ENCODE results near the gene POU2F3. TPM values are rescaled to one million over a fixed set of nuclear protein-coding genes. Genes with fewer than 3 reads are reported as not detected.

The POU2F3 gene
- total RNA-seq, 4 donors from 2014 or later: 0.27 to 0.46 TPM; not detected in 2

DNA sequence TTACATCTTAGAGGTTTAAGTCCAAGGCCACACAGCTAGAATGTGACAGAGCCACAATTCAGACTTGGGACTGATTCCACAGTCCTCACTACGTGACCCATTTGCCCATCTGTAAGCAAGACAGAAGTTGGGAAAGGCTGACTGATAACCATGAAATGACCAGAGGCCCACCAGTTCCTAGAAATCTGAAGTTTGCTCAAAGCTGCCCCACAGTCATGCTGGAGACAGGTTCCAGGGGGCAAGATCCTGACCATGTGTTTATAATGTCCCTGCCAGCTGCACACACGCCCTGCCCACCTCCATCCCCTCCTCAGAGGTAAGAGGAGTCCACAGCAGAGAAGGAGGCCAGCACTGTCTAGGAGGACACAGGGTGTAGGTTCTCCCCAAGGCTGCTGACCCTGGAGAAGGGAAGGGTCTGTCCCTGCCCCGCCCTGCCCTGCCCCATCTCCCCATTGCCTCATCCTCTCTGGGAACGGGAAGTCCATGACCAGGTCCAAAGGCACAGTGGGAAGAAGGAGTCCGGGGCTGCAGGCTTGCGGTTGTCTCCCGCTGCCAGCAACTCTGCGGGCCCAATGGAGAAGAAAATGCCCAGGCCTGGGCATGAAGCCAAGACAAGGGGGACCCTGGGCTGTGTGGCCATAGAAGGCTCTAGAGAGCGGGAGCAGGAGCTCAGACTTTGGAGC is 41.0 kb upstream of the POU2F3 start:
- Histone ChIP-seq H3K36me3 (no peaks in the 10 kb centered on the region), H3K27me3 (peaks cover 18% of the 10 kb centered on the region), H3K4me3 (no peak overlapping the region), H3K4me1 (peaks cover 0 to 32% (median 8%) of the 10 kb centered on the region in 3 donors), H3K27ac (no peak overlapping the region), H3K9me3 (no peaks in the 10 kb centered on the region)
- 75 to 86% methylated on average over 1 of the region's 9 CpGs for WGBS, 2 donors (ENCODE audit: low coverage in 1 of 2)
- TF ChIP-seq EP300 (IDR thresholded peaks at IDR 0.05) (no peak), POLR2A (IDR thresholded peaks at IDR 0.05) (no peak), POLR2AphosphoS5 (IDR thresholded peaks at IDR 0.05) (no peak)
- TF ChIP-seq, protein P1, sequence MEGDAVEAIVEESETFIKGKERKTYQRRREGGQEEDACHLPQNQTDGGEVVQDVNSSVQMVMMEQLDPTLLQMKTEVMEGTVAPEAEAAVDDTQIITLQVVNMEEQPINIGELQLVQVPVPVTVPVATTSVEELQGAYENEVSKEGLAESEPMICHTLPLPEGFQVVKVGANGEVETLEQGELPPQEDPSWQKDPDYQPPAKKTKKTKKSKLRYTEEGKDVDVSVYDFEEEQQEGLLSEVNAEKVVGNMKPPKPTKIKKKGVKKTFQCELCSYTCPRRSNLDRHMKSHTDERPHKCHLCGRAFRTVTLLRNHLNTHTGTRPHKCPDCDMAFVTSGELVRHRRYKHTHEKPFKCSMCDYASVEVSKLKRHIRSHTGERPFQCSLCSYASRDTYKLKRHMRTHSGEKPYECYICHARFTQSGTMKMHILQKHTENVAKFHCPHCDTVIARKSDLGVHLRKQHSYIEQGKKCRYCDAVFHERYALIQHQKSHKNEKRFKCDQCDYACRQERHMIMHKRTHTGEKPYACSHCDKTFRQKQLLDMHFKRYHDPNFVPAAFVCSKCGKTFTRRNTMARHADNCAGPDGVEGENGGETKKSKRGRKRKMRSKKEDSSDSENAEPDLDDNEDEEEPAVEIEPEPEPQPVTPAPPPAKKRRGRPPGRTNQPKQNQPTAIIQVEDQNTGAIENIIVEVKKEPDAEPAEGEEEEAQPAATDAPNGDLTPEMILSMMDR (IDR thresholded peaks at IDR 0.05): no peak
- ATAC-seq: no peak

- no peak for ATAC-seq
- H3K9me3 ChIP-seq: no peaks in the 10 kb centered on the region
- H3K27me3 ChIP-seq: peaks cover 18% of the 10 kb centered on the region
- no peak overlapping the region for H3K4me3 ChIP-seq
- WGBS, 2 donors (ENCODE audit: low coverage in 1 of 2): no CpG with 5 or more reads among the region's 9 CpGs
- TF ChIP-seq EP300 (IDR thresholded peaks at IDR 0.05) (no peak), POLR2AphosphoS5 (IDR thresholded peaks at IDR 0.05) (no peak), POLR2A (IDR thresholded peaks at IDR 0.05) (no peak)
- TF ChIP-seq, protein P1 (IDR thresholded peaks at IDR 0.05): no peak
- H3K27ac ChIP-seq: no peak overlapping the region
- no peaks in the 10 kb centered on the region for H3K36me3 ChIP-seq
- peaks cover 0 to 32% (median 8%) of the 10 kb centered on the region in 3 donors for H3K4me1 ChIP-seq
Measured at GRCh38 chr11:120199613-120200012, 40.3 kb upstream of the POU2F3 start.

- ATAC-seq: no peak
- H3K9me3 ChIP-seq: no peaks in the 10 kb centered on the region
- peaks cover 18% of the 10 kb centered on the region for H3K27me3 ChIP-seq
- peaks cover 0 to 29% (median 8%) of the 10 kb centered on the region in 3 donors for H3K4me1 ChIP-seq
- TF ChIP-seq POLR2AphosphoS5 (IDR thresholded peaks at IDR 0.05) (no peak), POLR2A (IDR thresholded peaks at IDR 0.05) (no peak), EP300 (IDR thresholded peaks at IDR 0.05) (no peak)
- TF ChIP-seq, protein P1 (IDR thresholded peaks at IDR 0.05): no peak
- H3K36me3 ChIP-seq: no peaks in the 10 kb centered on the region
- no peak overlapping the region for H3K4me3 ChIP-seq
- no peak overlapping the region for H3K27ac ChIP-seq
- WGBS, 2 donors (ENCODE audit: low coverage in 1 of 2): 100% methylated on average over 1 of the region's 1 CpG
Measured at GRCh38 chr11:120200677-120201076, 39.3 kb upstream of the POU2F3 start.

- ATAC-seq: no peak
- Histone ChIP-seq H3K9me3 (no peaks in the 10 kb centered on the region), H3K27ac (no peak overlapping the region), H3K27me3 (peaks cover 18% of the 10 kb centered on the region), H3K4me1 (peaks cover 0 to 19% (median 8%) of the 10 kb centered on the region in 3 donors), H3K36me3 (no peaks in the 10 kb centered on the region), H3K4me3 (no peak overlapping the region)
- TF ChIP-seq POLR2A (IDR thresholded peaks at IDR 0.05) (no peak), EP300 (IDR thresholded peaks at IDR 0.05) (no peak), POLR2AphosphoS5 (IDR thresholded peaks at IDR 0.05) (no peak)
- TF ChIP-seq, protein P1 (IDR thresholded peaks at IDR 0.05): no peak
- 54 to 60% methylated on average over 1 to 3 of the region's 3 CpGs for WGBS, 2 donors (ENCODE audit: low coverage in 1 of 2)
Measured at GRCh38 chr11:120201653-120202052, 38.3 kb upstream of the POU2F3 start.

DNA sequence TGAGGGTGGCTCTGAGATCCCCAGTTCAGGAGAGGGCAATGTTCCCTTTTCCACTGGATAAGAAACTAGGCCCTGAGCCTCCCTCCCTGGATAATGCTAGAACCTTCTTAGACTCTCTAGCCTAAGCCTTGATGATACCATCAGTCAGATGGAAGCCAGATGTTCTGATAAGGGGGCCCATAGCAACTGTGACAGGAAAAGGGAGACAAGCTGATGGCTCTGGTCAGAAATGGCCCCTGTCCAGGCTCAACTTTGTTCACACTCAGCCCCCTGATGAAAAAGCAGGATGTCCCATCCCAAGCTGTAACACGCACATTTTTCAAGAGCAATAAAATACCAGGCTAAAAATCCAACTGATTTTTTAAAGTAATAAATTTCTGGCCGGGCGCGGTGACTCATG is 36.3 kb upstream of the POU2F3 start:
- 100% methylated on average over 1 of the region's 4 CpGs; no CpG with 5 or more reads in 1 of the 2 donors for WGBS, 2 donors (ENCODE audit: low coverage in 1 of 2)
- Histone ChIP-seq H3K36me3 (no peaks in the 10 kb centered on the region), H3K27ac (no peak overlapping the region)

More for the DNA sequence above, 36.3 kb upstream of the POU2F3 start:
- Histone ChIP-seq H3K4me1 (peaks cover 0 to 14% (median 3%) of the 10 kb centered on the region in 3 donors), H3K9me3 (no peaks in the 10 kb centered on the region), H3K4me3 (no peak overlapping the region), H3K27me3 (peaks cover 7% of the 10 kb centered on the region)
- ATAC-seq: no peak
- TF ChIP-seq, protein P1 (IDR thresholded peaks at IDR 0.05): no peak
- TF ChIP-seq POLR2A (IDR thresholded peaks at IDR 0.05) (no peak), POLR2AphosphoS5 (IDR thresholded peaks at IDR 0.05) (no peak), EP300 (IDR thresholded peaks at IDR 0.05) (no peak)
